NCI-H1048 (cell line): ENCODE results near the gene DDB1.
A peak's percentile ranks its signal among the peaks of the same experiment; 100 is the strongest.

Experiments used
- DNase-seq: peaks from one replicate; lab custom pipeline; 2025; lab: John Stamatoyannopoulos, UW

The DDB1 gene

DNA sequence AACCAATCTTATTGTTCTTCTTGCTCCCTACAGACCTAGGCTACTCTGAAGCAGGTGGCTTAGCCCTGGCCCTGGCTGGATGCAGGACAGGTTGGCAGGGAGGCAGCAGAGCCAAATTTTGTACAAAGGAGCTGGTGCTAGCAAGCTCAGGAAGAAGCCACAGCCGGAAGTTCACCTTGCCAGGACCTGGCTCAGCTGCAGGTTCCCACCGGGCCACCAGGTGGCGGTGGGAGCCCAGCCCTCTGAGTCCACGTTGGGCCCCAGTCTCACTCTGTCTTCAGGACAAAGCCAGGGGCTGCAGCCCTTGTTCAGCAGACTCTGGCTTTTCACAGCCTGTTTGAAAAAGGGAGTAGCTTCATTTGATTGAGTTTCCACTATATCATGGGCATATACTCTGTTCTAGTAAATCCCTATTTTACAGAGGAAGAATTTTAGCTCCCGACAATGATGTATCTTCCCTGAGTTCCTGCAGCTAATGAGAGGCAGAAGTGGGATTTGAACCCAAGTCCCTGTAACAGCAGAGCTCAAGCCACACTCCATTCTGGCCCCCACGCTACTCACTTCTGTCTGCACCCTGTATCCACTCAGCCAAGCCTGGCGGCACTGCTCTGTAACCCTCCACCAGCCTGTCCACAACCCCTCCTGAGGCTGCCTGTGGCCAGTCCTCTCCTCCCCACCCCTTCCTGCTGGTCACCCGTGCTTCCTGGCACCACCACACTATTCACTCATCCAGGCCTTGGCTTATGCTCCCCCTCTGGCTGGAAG lies 3.4 kb upstream of the DDB1 start:
- peak; percentile 64 for DNase-seq

GRCh38 chr11:61335355-61335710 lies 2.4 kb upstream of the DDB1 start:
- DNase-seq: no peak

DNA sequence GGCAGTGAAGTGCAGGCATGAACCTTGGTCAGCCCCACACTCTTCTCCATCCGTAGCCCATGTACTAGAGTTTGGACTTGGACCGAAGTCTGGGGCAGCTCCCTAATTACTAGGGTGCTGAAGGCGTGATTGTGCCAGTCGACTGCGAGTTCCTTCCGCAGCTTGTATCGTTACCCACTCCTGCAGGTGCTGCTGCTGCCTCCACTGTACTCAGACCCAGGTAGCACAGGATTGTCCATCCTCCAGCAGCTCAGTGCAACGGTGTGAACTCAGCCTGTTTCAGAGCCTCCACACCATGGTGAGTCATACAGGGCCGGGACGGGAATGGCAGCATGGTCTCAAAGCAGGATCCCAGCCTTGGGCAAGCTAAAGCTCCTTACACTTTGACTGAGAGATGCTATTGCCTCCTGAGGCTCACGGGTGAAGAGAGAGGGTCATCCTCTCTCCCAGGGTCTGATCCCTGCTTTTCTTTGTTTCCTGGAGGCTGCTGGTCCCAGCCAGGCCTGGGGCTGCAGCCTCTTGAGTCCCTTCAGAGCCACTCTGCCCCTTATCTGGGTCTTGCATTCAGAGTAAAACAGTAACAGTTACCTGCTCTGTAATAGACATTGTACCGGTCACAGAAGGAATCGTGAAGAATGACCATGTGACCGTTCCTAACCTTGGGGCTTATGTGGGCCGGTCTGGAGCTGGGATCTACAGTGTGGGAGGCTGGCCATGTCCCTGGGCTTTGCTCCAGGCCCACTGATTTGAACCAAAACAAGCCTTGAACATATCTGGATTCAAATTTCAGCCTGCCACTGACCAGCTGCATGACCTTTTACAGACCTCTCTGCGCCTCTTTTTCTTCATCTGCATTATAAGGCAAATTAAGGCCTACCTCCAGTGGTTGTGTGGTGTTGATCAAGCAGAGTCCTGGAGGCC lies 1.8 kb upstream of the DDB1 start:
- no peak for DNase-seq

DNA sequence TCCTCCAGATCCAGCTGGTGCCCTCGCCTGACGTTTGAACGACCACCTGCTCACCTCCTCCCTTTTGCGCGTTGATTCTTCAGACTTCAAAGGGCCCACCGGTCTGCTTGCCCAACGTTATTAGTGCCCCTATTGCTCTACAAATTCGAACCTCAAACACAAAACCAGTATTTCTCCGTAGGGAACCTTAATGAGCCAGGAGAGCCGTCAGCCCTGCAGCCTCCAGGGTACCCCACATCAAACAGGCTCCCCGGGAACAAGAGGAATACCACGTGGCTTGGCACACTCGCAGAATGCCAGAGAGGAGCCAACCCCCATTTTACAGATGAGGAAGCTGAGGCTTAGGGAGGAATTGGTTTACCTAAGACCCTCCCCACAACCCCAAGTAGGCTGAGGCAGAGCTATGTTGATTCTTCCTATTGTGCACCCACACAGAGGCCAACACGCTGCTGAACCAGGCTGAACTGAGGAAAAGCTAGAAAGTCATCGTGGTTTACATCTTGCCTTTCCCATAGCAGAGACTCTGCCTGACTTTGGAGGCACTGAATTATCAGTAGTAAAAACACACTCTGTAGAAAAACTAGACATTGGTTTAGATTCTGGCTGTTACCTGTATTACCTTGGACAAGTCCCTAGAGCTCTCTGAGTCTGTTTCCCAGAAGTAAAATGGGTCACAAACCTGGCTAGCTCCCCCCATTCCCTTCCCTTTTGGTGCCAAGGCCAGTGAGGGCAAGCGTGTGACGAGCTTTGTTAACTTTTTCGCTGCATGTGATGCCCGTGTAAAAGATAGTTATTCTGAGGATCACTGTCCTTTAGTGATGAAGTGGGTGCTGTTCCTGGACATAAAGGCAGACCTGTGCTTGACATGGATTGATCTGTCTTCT lies 887 bp upstream of the DDB1 start:
- DNase-seq: no peak

GRCh38 chr11:61332281-61332796 lies 566 bp downstream of the DDB1 start:
- DNase-seq: no peak

GRCh38 chr11:61331651-61332050 lies 1.3 kb downstream of the DDB1 start:
- DNase-seq: no peak

DNA sequence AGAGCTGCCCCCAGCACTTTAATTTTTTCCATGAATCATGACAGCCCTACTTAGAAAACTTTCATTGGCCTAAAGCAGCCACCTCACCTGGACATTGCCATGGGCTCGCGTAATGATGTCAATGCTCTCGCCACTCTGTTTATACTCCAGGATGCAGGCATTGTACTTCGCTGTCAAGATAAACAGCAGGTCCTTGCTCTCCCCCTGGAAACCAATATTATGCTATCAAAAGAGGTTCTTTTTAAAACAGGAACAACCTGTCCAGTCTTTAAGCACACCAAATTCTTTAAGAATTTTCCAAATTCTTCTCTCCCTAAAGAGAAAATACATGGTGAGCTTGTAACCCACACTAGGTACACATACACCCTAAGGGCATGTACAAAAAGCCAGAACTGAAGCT lies 3.0 kb downstream of the DDB1 start:
- no peak for DNase-seq

DNA sequence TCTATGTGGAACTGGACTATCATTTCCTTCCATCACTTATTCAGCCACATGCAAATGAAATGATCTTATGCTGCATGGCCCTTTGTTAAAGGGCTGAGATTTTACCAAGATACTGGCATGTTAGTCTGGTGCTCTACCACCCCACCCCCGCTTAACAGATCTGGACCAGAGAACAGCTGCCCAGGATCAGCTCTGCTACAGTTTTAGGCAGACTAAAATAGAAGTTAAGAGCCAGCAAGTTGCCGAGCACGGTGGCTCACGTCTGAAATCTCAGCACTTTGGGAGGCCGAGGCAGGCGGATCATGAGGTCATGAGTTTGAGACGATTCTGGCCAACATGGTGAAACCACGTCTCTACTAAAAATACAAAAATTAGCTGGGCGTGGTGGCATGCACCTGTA lies 4.6 kb downstream of the DDB1 start:
- DNase-seq: no peak

DNA sequence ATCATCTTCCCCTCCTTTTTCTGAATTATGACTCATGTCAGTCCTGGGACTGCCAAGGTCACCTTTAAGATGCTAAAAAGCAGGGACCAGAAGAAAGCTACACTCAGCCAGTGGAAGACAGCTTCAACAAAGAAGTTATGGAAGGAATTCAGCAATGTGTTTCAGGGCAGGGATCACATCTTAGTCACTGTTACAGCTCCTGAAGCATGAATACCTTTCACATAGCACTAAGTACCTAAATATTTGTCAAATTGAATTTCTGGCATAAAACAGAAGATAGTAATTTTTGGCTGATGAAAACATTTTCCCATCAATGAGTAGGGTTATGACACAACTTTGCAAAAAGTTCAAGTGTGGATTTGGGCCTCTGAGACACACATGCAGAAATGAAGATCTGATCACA lies 5.2 kb downstream of the DDB1 start:
- DNase-seq: no peak

DNA sequence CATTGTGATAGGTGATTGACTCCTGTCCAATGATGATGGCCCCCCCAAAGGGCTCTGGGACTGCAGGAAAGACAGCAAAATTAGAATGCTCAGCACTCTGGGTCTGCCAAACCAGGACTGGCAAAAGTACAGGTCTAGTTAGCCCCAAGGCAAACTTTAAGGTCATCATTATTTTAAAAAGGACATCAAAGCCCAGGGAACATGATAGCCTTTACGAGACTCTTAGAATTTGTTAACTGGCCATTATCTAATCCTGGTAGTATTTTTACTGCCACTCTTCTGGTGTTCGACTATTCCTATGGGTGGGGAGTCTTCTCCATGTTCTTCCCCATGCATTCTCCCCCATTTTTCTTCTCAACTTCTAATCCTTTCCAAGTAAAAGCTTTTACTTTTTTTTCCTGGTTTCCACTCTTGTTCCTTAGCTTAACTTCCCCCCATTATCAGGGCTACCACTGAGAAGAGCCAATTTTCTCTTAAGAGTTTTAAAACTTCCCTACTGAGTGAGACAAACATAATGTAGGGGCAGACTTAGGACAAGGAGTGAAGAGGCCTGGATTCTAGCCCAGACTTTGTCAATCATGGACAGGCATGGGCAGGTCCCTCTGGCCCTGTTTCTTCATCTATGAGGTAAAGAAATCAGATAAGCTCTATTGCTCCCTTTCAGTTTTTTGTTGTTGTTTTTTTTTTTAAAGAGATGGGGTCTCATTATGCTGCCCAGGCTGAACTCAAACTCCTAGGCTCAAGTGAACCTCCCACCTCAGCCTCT lies 7.1 kb downstream of the DDB1 start:
- DNase-seq: no peak

GRCh38 chr11:61315260-61315659 lies 17.6 kb downstream of the DDB1 start:
- DNase-seq: no peak

DNA sequence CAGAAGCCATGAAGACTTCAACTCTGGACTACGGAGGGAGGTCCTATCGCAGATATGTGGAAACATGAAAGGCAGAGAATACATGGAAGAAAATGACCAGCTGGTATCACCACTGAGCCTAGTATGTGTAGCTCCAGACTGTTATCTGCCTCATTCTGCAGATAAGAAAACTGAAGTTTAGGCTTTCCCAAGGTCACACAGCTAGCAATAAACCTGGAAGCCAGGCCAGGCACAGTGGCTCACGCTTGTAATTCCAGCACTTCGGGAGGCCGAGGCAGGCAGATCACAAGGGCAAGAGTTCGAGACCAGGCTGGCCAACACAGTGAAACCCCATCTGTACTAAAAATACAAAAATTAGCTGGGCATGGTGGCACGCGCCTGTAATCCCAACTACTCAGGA lies 22.2 kb downstream of the DDB1 start:
- DNase-seq: no peak

DNA sequence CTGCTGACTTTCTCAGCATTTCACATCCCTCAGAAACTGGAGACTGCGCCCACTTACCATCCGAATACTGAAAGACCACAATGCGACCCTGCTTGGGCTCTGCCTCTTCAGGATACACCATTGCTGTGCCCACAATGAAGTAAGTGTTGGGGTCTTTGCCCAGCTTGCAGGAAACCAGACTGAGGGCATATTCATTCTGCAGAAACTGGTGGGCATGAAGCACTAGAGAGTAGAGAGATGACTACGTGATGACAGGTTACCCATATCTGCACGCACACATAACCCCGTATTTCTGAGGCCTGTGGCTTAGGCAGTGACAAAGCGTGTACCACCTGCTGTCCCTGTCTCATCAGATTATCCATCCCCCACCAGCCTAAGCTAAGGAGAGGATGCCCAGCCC lies 23.2 kb downstream of the DDB1 start:
- DNase-seq: no peak

DNA sequence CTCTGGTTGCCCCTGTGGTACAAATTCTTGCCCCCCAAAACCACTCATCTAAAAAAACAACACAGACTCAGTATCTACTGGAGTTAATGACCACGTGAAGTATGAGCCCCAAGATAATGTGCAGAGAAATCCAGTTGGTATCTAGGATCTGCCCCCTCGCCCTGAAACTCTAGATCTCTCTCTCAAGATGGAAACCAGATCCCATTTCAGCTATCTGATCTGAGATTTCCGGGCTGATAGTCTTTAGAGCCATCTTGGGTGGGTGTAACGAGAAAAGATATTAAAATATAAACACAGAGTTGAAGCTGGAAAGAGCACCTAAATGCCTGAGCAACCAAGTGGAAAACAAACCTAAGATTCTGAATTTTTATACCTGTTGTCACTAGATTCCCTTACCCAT lies 23.8 kb downstream of the DDB1 start:
- no peak for DNase-seq

GRCh38 chr11:61307354-61307753 lies 25.6 kb downstream of the DDB1 start:
- no peak for DNase-seq

DNA sequence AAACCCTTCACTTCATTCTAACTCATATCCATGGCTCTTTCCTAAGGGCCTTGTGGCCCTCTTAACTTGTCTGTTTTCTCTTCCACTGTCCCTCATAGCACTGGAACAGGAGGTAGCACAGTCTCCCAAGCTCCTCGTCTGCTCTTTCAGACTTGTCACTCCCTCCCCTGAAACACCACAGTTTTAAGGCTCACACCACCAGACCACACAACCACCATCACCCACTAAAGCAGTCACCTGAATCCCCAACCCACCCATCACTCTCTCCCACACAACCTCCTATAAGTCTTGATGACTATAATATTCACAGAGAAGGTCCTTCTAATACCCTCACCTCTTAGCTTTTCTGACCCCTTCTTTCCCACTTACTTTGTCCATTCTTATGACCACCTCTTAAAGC lies 26.7 kb downstream of the DDB1 start:
- no peak for DNase-seq

- no peak for DNase-seq
Observed at GRCh38 chr11:61305417-61305816, 27.5 kb downstream of the DDB1 start.

GRCh38 chr11:61303725-61304124 lies 29.2 kb downstream of the DDB1 start:
- DNase-seq: no peak

- DNase-seq: no peak
Observed at GRCh38 chr11:61302550-61302949, 30.4 kb downstream of the DDB1 start.

GRCh38 chr11:61298663-61299244 lies 34.2 kb downstream of the DDB1 start:
- no peak for DNase-seq

GRCh38 chr11:61297746-61298145 lies 35.2 kb downstream of the DDB1 start:
- DNase-seq: no peak
